Measurements from ENCODE around the gene EID2. TPM values are rescaled to one million over a fixed set of nuclear protein-coding genes. Genes with fewer than 3 reads are reported as not detected.

EID2 gene
- total and polyA plus RNA-seq, 2 of the 13 experiments (the other 11 are each of a cell fraction or from before 2014, with no cell fraction given): 3.7 to 14.1 TPM

DNA sequence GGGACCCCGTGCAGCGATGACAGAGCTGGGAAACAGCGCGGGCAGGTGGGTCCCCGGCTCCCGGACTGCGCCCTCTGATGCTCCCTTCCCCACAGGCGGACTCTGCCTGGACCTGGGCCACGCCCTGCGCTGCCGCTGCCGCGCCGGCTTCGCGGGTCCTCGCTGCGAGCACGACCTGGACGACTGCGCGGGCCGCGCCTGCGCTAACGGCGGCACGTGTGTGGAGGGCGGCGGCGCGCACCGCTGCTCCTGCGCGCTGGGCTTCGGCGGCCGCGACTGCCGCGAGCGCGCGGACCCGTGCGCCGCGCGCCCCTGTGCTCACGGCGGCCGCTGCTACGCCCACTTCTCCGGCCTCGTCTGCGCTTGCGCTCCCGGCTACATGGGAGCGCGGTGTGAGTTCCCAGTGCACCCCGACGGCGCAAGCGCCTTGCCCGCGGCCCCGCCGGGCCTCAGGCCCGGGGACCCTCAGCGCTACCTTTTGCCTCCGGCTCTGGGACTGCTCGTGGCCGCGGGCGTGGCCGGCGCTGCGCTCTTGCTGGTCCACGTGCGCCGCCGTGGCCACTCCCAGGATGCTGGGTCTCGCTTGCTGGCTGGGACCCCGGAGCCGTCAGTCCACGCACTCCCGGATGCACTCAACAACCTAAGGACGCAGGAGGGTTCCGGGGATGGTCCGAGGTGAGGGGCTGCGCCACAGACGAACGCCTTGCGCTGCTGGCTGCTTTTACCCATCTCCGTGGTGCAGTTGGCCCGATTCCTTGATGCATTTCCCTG lies 32.8 kb downstream of the EID2 start (continued):
- no peak for TF ChIP-seq ZBTB8A (CRISPR knock-in tag; IDR thresholded peaks at IDR 0.05; ENCODE audit: borderline replicate concordance, low read depth)
- peak; percentile 95 for TF ChIP-seq ZNF547 (CRISPR knock-in tag; IDR thresholded peaks at IDR 0.05)
- no peak for TF ChIP-seq ZKSCAN5 (CRISPR knock-in tag; IDR thresholded peaks at IDR 0.05)
- TF ChIP-seq ZNF674 (CRISPR knock-in tag; IDR thresholded peaks at IDR 0.05; ENCODE audit: low read depth): no peak
- no peak for TF ChIP-seq FOXK1 (CRISPR knock-in tag; IDR thresholded peaks at IDR 0.05; ENCODE audit: borderline replicate concordance, low read depth)
- peak; percentile 91 for TF ChIP-seq HOXA3 (CRISPR knock-in tag; IDR thresholded peaks at IDR 0.05)
- no peak for TF ChIP-seq ZNF570 (CRISPR knock-in tag; IDR thresholded peaks at IDR 0.05; ENCODE audit: borderline replicate concordance)
- peak; percentile 91; the same call in 1 of the 2 replicates for TF ChIP-seq ZNF546 (CRISPR knock-in tag; conservative IDR thresholded peaks at IDR 0.05)
- TF ChIP-seq HOXD1 (CRISPR knock-in tag; IDR thresholded peaks at IDR 0.05): 0 out of 2 replicates have a peak, but pooled peaks have one; percentile 74
- TF ChIP-seq, protein P1, sequence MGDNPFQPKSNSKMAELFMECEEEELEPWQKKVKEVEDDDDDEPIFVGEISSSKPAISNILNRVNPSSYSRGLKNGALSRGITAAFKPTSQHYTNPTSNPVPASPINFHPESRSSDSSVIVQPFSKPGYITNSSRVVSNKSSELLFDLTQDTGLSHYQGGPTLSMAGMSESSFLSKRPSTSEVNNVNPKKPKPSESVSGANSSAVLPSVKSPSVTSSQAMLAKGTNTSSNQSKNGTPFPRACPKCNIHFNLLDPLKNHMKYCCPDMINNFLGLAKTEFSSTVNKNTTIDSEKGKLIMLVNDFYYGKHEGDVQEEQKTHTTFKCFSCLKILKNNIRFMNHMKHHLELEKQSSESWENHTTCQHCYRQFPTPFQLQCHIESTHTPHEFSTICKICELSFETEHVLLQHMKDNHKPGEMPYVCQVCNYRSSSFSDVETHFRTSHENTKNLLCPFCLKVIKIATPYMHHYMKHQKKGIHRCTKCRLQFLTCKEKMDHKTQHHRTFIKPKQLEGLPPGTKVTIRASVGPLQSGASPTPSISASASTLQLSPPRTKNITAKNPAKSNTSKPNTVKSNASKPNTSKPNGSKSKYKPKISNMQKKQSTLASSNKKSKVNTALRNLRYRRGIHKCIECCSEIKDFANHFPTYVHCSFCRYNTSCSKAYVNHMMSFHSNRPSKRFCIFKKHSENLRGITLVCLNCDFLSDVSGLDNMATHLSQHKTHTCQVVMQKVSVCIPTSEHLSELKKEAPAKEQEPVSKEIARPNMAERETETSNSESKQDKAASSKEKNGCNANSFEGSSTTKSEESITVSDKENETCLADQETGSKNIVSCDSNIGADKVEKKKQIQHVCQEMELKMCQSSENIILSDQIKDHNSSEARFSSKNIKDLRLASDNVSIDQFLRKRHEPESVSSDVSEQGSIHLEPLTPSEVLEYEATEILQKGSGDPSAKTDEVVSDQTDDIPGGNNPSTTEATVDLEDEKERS (CRISPR knock-in tag; IDR thresholded peaks at IDR 0.05): no peak
- peak; percentile 74; the same call in 1 of the 2 replicates for TF ChIP-seq HOXA5 (CRISPR knock-in tag; IDR thresholded peaks at IDR 0.05)
- TF ChIP-seq ZBTB38 (CRISPR knock-in tag; IDR thresholded peaks at IDR 0.05): peak; percentile 74
- TF ChIP-seq ZNF749 (CRISPR knock-in tag; IDR thresholded peaks at IDR 0.05; ENCODE audit: borderline replicate concordance): peak; percentile 99
- TF ChIP-seq ZNF772 (CRISPR knock-in tag; IDR thresholded peaks at IDR 0.05): peak; percentile 76; the same call in 1 of the 2 replicates
- peak; percentile 44; the same call in 1 of the 2 replicates for TF ChIP-seq HDAC2 (CRISPR knock-in tag; IDR thresholded peaks at IDR 0.05)
- TF ChIP-seq REPIN1 (CRISPR knock-in tag; IDR thresholded peaks at IDR 0.05; ENCODE audit: borderline replicate concordance, low read depth): peak; percentile 85
- TF ChIP-seq, protein P2, sequence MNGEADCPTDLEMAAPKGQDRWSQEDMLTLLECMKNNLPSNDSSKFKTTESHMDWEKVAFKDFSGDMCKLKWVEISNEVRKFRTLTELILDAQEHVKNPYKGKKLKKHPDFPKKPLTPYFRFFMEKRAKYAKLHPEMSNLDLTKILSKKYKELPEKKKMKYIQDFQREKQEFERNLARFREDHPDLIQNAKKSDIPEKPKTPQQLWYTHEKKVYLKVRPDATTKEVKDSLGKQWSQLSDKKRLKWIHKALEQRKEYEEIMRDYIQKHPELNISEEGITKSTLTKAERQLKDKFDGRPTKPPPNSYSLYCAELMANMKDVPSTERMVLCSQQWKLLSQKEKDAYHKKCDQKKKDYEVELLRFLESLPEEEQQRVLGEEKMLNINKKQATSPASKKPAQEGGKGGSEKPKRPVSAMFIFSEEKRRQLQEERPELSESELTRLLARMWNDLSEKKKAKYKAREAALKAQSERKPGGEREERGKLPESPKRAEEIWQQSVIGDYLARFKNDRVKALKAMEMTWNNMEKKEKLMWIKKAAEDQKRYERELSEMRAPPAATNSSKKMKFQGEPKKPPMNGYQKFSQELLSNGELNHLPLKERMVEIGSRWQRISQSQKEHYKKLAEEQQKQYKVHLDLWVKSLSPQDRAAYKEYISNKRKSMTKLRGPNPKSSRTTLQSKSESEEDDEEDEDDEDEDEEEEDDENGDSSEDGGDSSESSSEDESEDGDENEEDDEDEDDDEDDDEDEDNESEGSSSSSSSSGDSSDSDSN (CRISPR knock-in tag; IDR thresholded peaks at IDR 0.05): no peak
- TF ChIP-seq, protein P3, sequence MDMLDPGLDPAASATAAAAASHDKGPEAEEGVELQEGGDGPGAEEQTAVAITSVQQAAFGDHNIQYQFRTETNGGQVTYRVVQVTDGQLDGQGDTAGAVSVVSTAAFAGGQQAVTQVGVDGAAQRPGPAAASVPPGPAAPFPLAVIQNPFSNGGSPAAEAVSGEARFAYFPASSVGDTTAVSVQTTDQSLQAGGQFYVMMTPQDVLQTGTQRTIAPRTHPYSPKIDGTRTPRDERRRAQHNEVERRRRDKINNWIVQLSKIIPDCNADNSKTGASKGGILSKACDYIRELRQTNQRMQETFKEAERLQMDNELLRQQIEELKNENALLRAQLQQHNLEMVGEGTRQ (IDR thresholded peaks at IDR 0.05; ENCODE audit: low read depth, low read length): 0 out of 2 replicates have a peak, but pooled peaks have one; percentile 14
- TF ChIP-seq, protein P3 (CRISPR knock-in tag; IDR thresholded peaks at IDR 0.05; ENCODE audit: borderline replicate concordance): no peak
- peak; percentile 76; the same call in 1 of the 2 replicates for TF ChIP-seq ZSCAN25 (CRISPR knock-in tag; IDR thresholded peaks at IDR 0.05)
- no peak for TF ChIP-seq ZNF333 (CRISPR knock-in tag; IDR thresholded peaks at IDR 0.05; ENCODE audit: borderline replicate concordance)
- peak; percentile 62; the same call in 1 of the 2 replicates for TF ChIP-seq ZNF891 (CRISPR knock-in tag; IDR thresholded peaks at IDR 0.05)

All from HepG2 (cell line).